Measurements from ENCODE around the gene CYB5R2. TPM values are rescaled to one million over a fixed set of nuclear protein-coding genes. Genes with fewer than 3 reads are reported as not detected.
A peak's percentile ranks its signal among the peaks of the same experiment; 100 is the strongest.

CYB5R2 gene
- polyA plus RNA-seq (2013, experiment 1 of 2): 37.3 TPM
- 38.6 TPM for polyA plus RNA-seq (2013, experiment 2 of 2)

DNA sequence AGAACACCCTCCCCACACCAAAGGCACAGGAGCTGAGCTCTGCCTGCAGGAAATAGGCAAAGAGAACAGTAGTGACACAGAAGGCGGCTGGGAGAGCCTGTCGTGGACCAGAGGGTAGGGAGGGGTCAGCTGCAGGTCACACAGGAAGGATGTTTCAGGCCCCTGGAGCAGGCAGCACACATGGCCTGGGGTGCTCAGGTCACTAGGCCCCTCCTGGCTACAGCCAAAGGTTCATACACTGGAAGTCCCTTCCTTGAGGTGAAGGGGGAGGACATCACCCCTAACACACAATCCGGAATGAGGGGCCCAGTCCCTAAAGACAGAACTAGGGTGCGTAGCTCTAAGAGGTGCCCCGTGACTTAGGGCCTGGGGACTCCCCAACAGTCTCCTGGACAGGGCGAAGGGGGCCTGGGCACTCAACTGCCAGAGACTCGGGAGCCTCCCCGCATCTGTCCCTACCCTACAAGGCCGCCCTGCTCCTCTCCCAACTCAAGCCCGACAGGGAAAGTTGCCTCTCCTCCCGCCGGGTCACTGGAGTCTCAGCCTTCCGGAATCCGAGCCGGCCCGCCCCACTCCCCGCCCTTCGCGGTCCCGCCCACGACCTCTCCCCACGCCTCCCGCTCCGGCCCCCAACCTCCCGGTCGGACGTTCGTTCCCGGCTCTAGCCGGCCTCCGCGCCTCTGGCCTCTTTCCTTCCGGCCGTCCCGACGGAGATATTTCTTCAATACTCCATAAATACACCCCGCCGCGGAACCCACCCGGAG is at the start of gene CYB5R2:
TSS of gene CYB5R2 (minus strand) at position 541 of the 764 bp plus-strand sequence. CDS start 675 bp downstream, outside the sequence.
- peaks cover 0 to 21% (median 2%) of the 10 kb centered on the region in 3 experiments for H3K27me3 ChIP-seq (ENCODE audit: control insufficient read depth in 3 of 3, insufficient read depth in 3 of 3, low read depth in 1 of 3, low read length in 3 of 3)
- H3K4me2 ChIP-seq (ENCODE audit: insufficient read depth, low read length, poor library complexity, severe bottlenecking): peak within 1 kb of the TSS; percentile 79
- peak; percentile 59 for DNase-seq (ENCODE audit: low spot score)
- peak within 1 kb of the TSS; percentile 99 for H3K18ac ChIP-seq (ENCODE audit: low read length)
- no peak within 1 kb of the TSS for H3K27ac ChIP-seq (replicated peaks; ENCODE audit: low read length)
- peaks cover 13 to 16% of the 10 kb centered on the region in 2 donors for H3K4me1 ChIP-seq (ENCODE audit: control insufficient read depth in 2 of 2, insufficient read depth in 1 of 2, low read depth in 1 of 2, low read length in 2 of 2)
- H3K36me3 ChIP-seq (replicated peaks in 1 of 2; ENCODE audit: control insufficient read depth in 2 of 2, insufficient read depth in 2 of 2, low read length in 2 of 2): peaks cover 0 to 2% of the 10 kb centered on the region in 2 donors
- H3K4me3 ChIP-seq (ENCODE audit: low read length in 2 of 2): peak within 1 kb of the TSS in 1 of 2 donors; percentile 84
- H2BK12ac ChIP-seq (ENCODE audit: low read length): peak within 1 kb of the TSS; percentile 65
- H4K8ac ChIP-seq (ENCODE audit: low read depth, low read length): no peak within 1 kb of the TSS
- peak within 1 kb of the TSS; percentile 40 for H2BK5ac ChIP-seq (ENCODE audit: low read length)
- peaks cover 3% of the 10 kb centered on the region for H3K79me1 ChIP-seq (ENCODE audit: low read depth, low read length)
- H3K23ac ChIP-seq (ENCODE audit: low read depth, low read length, poor library complexity): peak within 1 kb of the TSS; percentile 65
- H2BK15ac ChIP-seq (ENCODE audit: low read length): no peak within 1 kb of the TSS
- peak within 1 kb of the TSS; percentile 80 for H3K4ac ChIP-seq (ENCODE audit: low read length)
- H3K9me3 ChIP-seq (replicated peaks in 1 of 2; ENCODE audit: control insufficient read depth in 2 of 2, insufficient read depth in 1 of 2, low read depth in 1 of 2, low read length in 2 of 2): no peaks in the 10 kb centered on the region
- peak within 1 kb of the TSS; percentile 95 for H3K9ac ChIP-seq (ENCODE audit: low read depth, low read length, poor library complexity)
- WGBS, 2 donors (ENCODE audit: extremely low coverage in 2 of 2, insufficient read length in 2 of 2, insufficient replicate concordance in 1 of 2): no CpG with 5 or more reads among the region's 40 CpGs
- peak within 1 kb of the TSS; percentile 53 for H2AK5ac ChIP-seq (ENCODE audit: low read depth, low read length)
- no peak within 1 kb of the TSS for H2BK120ac ChIP-seq (ENCODE audit: low read depth, low read length)
- H3K14ac ChIP-seq (ENCODE audit: low read length): peak within 1 kb of the TSS; percentile 95
- no peak within 1 kb of the TSS for H4K91ac ChIP-seq (ENCODE audit: low read depth, low read length, poor library complexity)
- no peak within 1 kb of the TSS for H2AFZ ChIP-seq (ENCODE audit: low read length)

DNA sequence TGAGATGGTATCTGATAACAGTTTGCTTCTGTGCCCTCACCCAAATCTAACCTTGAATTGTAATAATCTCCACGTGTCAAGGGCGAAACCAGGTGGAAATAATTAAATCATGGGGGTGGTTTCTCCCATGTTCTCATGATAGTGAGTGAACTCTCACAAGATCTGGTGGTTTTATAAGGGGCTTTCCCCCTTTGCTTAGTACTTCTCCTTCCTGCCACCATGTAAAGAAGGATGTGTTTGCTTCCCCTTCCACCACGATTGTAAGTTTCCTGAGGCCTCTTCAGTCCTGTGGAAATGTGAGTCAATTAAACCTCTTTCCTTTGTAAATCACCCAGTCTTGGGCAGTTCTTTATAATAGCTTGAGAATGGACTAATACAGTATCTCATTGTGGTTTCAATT is 41.5 kb upstream of the CYB5R2 start:
- Histone ChIP-seq H3K23ac (ENCODE audit: low read depth, low read length, poor library complexity) (no peak overlapping the region), H3K14ac (ENCODE audit: low read length) (no peak overlapping the region), H3K27me3 (ENCODE audit: control insufficient read depth in 3 of 3, insufficient read depth in 3 of 3, low read depth in 1 of 3, low read length in 3 of 3) (no peaks in the 10 kb centered on the region), H2BK5ac (ENCODE audit: low read length) (no peak overlapping the region), H3K18ac (ENCODE audit: low read length) (no peak overlapping the region), H2BK15ac (ENCODE audit: low read length) (no peak overlapping the region), H3K4ac (ENCODE audit: low read length) (no peak overlapping the region), H2BK12ac (ENCODE audit: low read length) (no peak overlapping the region), H3K4me3 (ENCODE audit: low read length in 2 of 2) (no peak overlapping the region), H2AK5ac (ENCODE audit: low read depth, low read length) (no peak overlapping the region), H4K91ac (ENCODE audit: low read depth, low read length, poor library complexity) (no peak overlapping the region), H3K79me1 (ENCODE audit: low read depth, low read length) (no peaks in the 10 kb centered on the region), H3K4me1 (ENCODE audit: control insufficient read depth in 2 of 2, insufficient read depth in 1 of 2, low read depth in 1 of 2, low read length in 2 of 2) (no peaks in the 10 kb centered on the region), H4K8ac (ENCODE audit: low read depth, low read length) (no peak overlapping the region), H3K9me3 (replicated peaks in 1 of 2; ENCODE audit: control insufficient read depth in 2 of 2, insufficient read depth in 1 of 2, low read depth in 1 of 2, low read length in 2 of 2) (no peaks in the 10 kb centered on the region), H3K36me3 (replicated peaks in 1 of 2; ENCODE audit: control insufficient read depth in 2 of 2, insufficient read depth in 2 of 2, low read length in 2 of 2) (no peaks in the 10 kb centered on the region), H3K9ac (ENCODE audit: low read depth, low read length, poor library complexity) (no peak overlapping the region), H3K4me2 (ENCODE audit: insufficient read depth, low read length, poor library complexity, severe bottlenecking) (no peak overlapping the region), H2AFZ (ENCODE audit: low read length) (no peak overlapping the region), H3K27ac (replicated peaks; ENCODE audit: low read length) (no peak overlapping the region), H2BK120ac (ENCODE audit: low read depth, low read length) (no peak overlapping the region)
- DNase-seq (ENCODE audit: low spot score): no peak
- WGBS, 2 donors (ENCODE audit: extremely low coverage in 2 of 2, insufficient read length in 2 of 2, insufficient replicate concordance in 1 of 2): no CpG with 5 or more reads among the region's 3 CpGs

- Histone ChIP-seq H4K8ac (ENCODE audit: low read depth, low read length) (no peak within 1 kb of the TSS), H2BK15ac (ENCODE audit: low read length) (no peak within 1 kb of the TSS), H3K27me3 (ENCODE audit: control insufficient read depth in 3 of 3, insufficient read depth in 3 of 3, low read depth in 1 of 3, low read length in 3 of 3) (peaks cover 0 to 10% (median 0%) of the 10 kb centered on the region in 3 experiments), H3K4me3 (ENCODE audit: low read length in 2 of 2) (no peak within 1 kb of the TSS), H3K36me3 (replicated peaks in 1 of 2; ENCODE audit: control insufficient read depth in 2 of 2, insufficient read depth in 2 of 2, low read length in 2 of 2) (no peaks in the 10 kb centered on the region), H2BK5ac (ENCODE audit: low read length) (no peak within 1 kb of the TSS), H3K4ac (ENCODE audit: low read length) (no peak within 1 kb of the TSS), H3K4me1 (ENCODE audit: control insufficient read depth in 2 of 2, insufficient read depth in 1 of 2, low read depth in 1 of 2, low read length in 2 of 2) (no peaks in the 10 kb centered on the region), H3K27ac (replicated peaks; ENCODE audit: low read length) (no peak within 1 kb of the TSS), H4K91ac (ENCODE audit: low read depth, low read length, poor library complexity) (no peak within 1 kb of the TSS), H2AK5ac (ENCODE audit: low read depth, low read length) (no peak within 1 kb of the TSS), H3K18ac (ENCODE audit: low read length) (no peak within 1 kb of the TSS), H3K4me2 (ENCODE audit: insufficient read depth, low read length, poor library complexity, severe bottlenecking) (no peak within 1 kb of the TSS), H3K9ac (ENCODE audit: low read depth, low read length, poor library complexity) (no peak within 1 kb of the TSS), H2BK120ac (ENCODE audit: low read depth, low read length) (no peak within 1 kb of the TSS), H2BK12ac (ENCODE audit: low read length) (no peak within 1 kb of the TSS), H3K9me3 (replicated peaks in 1 of 2; ENCODE audit: control insufficient read depth in 2 of 2, insufficient read depth in 1 of 2, low read depth in 1 of 2, low read length in 2 of 2) (no peaks in the 10 kb centered on the region), H3K23ac (ENCODE audit: low read depth, low read length, poor library complexity) (no peak within 1 kb of the TSS), H3K79me1 (ENCODE audit: low read depth, low read length) (no peaks in the 10 kb centered on the region), H3K14ac (ENCODE audit: low read length) (no peak within 1 kb of the TSS), H2AFZ (ENCODE audit: low read length) (no peak within 1 kb of the TSS)
- WGBS, 2 donors (ENCODE audit: extremely low coverage in 2 of 2, insufficient read length in 2 of 2, insufficient replicate concordance in 1 of 2): no CpG with 5 or more reads among the region's 2 CpGs
- no peak for DNase-seq (ENCODE audit: low spot score)
Observed at GRCh38 chr11:7706377-7706776, 33.1 kb upstream of the CYB5R2 start, which contains the start of gene OVCH2. Gene OVCH2 (minus strand): TSS chr11:7706477. CDS start chr11:7706394, 83 bp downstream.

DNA sequence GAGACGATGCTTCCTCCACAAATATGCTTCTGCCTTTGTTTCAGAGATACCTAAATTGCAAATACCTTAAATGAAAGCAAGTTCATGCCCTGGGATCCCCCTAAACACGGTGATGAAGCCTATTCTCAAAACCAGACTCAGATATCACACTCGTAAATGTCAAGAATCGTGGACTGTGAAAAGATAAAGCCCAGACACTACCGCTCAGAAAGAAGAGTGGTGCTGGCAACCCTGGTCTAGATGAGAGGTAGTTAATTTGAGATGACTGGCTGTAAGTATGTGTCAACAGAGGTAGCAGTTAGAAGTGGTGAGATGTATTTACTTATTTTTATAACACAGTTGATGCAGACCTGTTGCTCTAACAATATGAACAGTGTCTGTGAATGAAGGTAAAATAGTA is 30.4 kb upstream of the CYB5R2 start:
- H3K9ac ChIP-seq (ENCODE audit: low read depth, low read length, poor library complexity): no peak overlapping the region
- WGBS, 2 donors (ENCODE audit: extremely low coverage in 2 of 2, insufficient read length in 2 of 2, insufficient replicate concordance in 1 of 2): no CpG with 5 or more reads among the region's 5 CpGs
- H3K9me3 ChIP-seq (replicated peaks in 1 of 2; ENCODE audit: control insufficient read depth in 2 of 2, insufficient read depth in 1 of 2, low read depth in 1 of 2, low read length in 2 of 2): no peaks in the 10 kb centered on the region
- H2BK15ac ChIP-seq (ENCODE audit: low read length): no peak overlapping the region
- H4K91ac ChIP-seq (ENCODE audit: low read depth, low read length, poor library complexity): no peak overlapping the region
- H3K4me1 ChIP-seq (ENCODE audit: control insufficient read depth in 2 of 2, insufficient read depth in 1 of 2, low read depth in 1 of 2, low read length in 2 of 2): no peaks in the 10 kb centered on the region
- no peaks in the 10 kb centered on the region for H3K36me3 ChIP-seq (replicated peaks in 1 of 2; ENCODE audit: control insufficient read depth in 2 of 2, insufficient read depth in 2 of 2, low read length in 2 of 2)
- H2AFZ ChIP-seq (ENCODE audit: low read length): no peak overlapping the region
- H2BK120ac ChIP-seq (ENCODE audit: low read depth, low read length): no peak overlapping the region
- no peak overlapping the region for H2AK5ac ChIP-seq (ENCODE audit: low read depth, low read length)
- H3K23ac ChIP-seq (ENCODE audit: low read depth, low read length, poor library complexity): no peak overlapping the region
- no peak overlapping the region for H4K8ac ChIP-seq (ENCODE audit: low read depth, low read length)
- H3K4me2 ChIP-seq (ENCODE audit: insufficient read depth, low read length, poor library complexity, severe bottlenecking): no peak overlapping the region
- no peak for DNase-seq (ENCODE audit: low spot score)
- no peak overlapping the region for H3K18ac ChIP-seq (ENCODE audit: low read length)
- H3K14ac ChIP-seq (ENCODE audit: low read length): no peak overlapping the region
- H2BK5ac ChIP-seq (ENCODE audit: low read length): no peak overlapping the region
- H3K4me3 ChIP-seq (ENCODE audit: low read length in 2 of 2): no peak overlapping the region
- peaks cover 0 to 9% (median 0%) of the 10 kb centered on the region in 3 experiments for H3K27me3 ChIP-seq (ENCODE audit: control insufficient read depth in 3 of 3, insufficient read depth in 3 of 3, low read depth in 1 of 3, low read length in 3 of 3)
- no peak overlapping the region for H2BK12ac ChIP-seq (ENCODE audit: low read length)
- no peaks in the 10 kb centered on the region for H3K79me1 ChIP-seq (ENCODE audit: low read depth, low read length)
- no peak overlapping the region for H3K4ac ChIP-seq (ENCODE audit: low read length)
- no peak overlapping the region for H3K27ac ChIP-seq (replicated peaks; ENCODE audit: low read length)
